ENCODE data around the gene TSTD1.

The TSTD1 gene

GRCh38 chr1:161013131-161013487 is 25.7 kb downstream of the TSTD1 start:
- no peak for DNase-seq (ENCODE audit: low spot score)
- Histone ChIP-seq H3K4me3 (peak overlapping the region; percentile 43), H3K27ac (peak overlapping the region; percentile 46 to 85)
- no peak for TF ChIP-seq CTCF (IDR thresholded peaks at IDR 0.05)

- Histone ChIP-seq H3K4me3 (no peak overlapping the region), H3K27ac (peak overlapping the region; percentile 9 to 85)
- no peak for TF ChIP-seq CTCF (IDR thresholded peaks at IDR 0.05)
- no peak for DNase-seq (ENCODE audit: low spot score)
Observed at GRCh38 chr1:161012420-161012819, 26.3 kb downstream of the TSTD1 start.

- TF ChIP-seq CTCF (IDR thresholded peaks at IDR 0.05): no peak
- H3K27ac ChIP-seq: no peak overlapping the region
- no peak for DNase-seq (ENCODE audit: low spot score)
- no peak overlapping the region for H3K4me3 ChIP-seq
Observed at GRCh38 chr1:161009602-161010211, 29.1 kb downstream of the TSTD1 start.

- Histone ChIP-seq H3K4me3 (no peak overlapping the region), H3K27ac (no peak overlapping the region)
- no peak for TF ChIP-seq CTCF (IDR thresholded peaks at IDR 0.05)
- peak; percentile 8 for DNase-seq (ENCODE audit: low spot score)
Observed at GRCh38 chr1:161008869-161009510, 29.8 kb downstream of the TSTD1 start.

- no peak for TF ChIP-seq CTCF (IDR thresholded peaks at IDR 0.05)
- no peak overlapping the region for H3K27ac ChIP-seq
- H3K4me3 ChIP-seq: no peak overlapping the region
- DNase-seq (ENCODE audit: low spot score): no peak
Observed at GRCh38 chr1:161007369-161007768, 31.4 kb downstream of the TSTD1 start.

- no peak for DNase-seq (ENCODE audit: low spot score)
- H3K4me3 ChIP-seq: no peak overlapping the region
Observed at GRCh38 chr1:161006563-161006962, 32.2 kb downstream of the TSTD1 start.

More at GRCh38 chr1:161006563-161006962, 32.2 kb downstream of the TSTD1 start:
- H3K27ac ChIP-seq: no peak overlapping the region
- no peak for TF ChIP-seq CTCF (IDR thresholded peaks at IDR 0.05)

Data from coronary artery (tissue), 2 donors.